Measurements from ENCODE around the gene ZNF264. TPM values are rescaled to one million over a fixed set of nuclear protein-coding genes. Genes with fewer than 3 reads are reported as not detected.

Gene ZNF264
- total and polyA plus RNA-seq, 2 of the 8 experiments (the other 6 are each of a cell fraction or from before 2014, with no cell fraction given) = 3.6 to 20.0 TPM

- Histone ChIP-seq H3K27me3 (replicated peaks in 1 of 4; ENCODE audit: control insufficient read depth in 3 of 4, extremely low read depth in 1 of 4, insufficient read depth in 3 of 4, low read length in 3 of 4) (no peaks in the 10 kb centered on the region), H2BK15ac (ENCODE audit: low read length) (no peak overlapping the region), H3K79me1 (ENCODE audit: low read depth, low read length) (peaks cover 3% of the 10 kb centered on the region; the same call in 1 of the 2 replicates), H2BK120ac (replicated peaks; ENCODE audit: low read depth, low read length) (no peak overlapping the region), H3K14ac (ENCODE audit: insufficient read length) (no peak overlapping the region), H3K4me1 (replicated peaks in 1 of 4; ENCODE audit: control insufficient read depth in 3 of 4, insufficient read depth in 4 of 4, low read length in 3 of 4) (no peaks in the 10 kb centered on the region), H3K9ac (replicated peaks in 1 of 4; ENCODE audit: extremely low read depth in 1 of 4, low read depth in 3 of 4, low read length in 3 of 4) (no peak overlapping the region), H4K5ac (ENCODE audit: insufficient read length, low read depth, low read length) (no peak overlapping the region), H3K23ac (ENCODE audit: insufficient read length) (no peak overlapping the region), H4K20me1 (replicated peaks in 1 of 2; ENCODE audit: control insufficient read depth in 1 of 2, insufficient read depth in 2 of 2, low read length in 2 of 2) (peaks cover 0 to 4% of the 10 kb centered on the region in 2 experiments), H3K18ac (ENCODE audit: extremely low read depth, low read length) (no peak overlapping the region), H2BK12ac (ENCODE audit: low read depth, low read length) (no peak overlapping the region), H3K4me3 (ENCODE audit: extremely low read depth in 1 of 4, insufficient read depth in 2 of 4, low read depth in 3 of 4, low read length in 4 of 4) (no peak overlapping the region), H2BK20ac (ENCODE audit: low read length) (no peak overlapping the region), H3K27ac (ENCODE audit: low read depth, low read length) (no peak overlapping the region), H2BK5ac (ENCODE audit: low read depth, low read length) (no peak overlapping the region), H3K56ac (replicated peaks; ENCODE audit: insufficient read length, low read depth, low read length) (no peak overlapping the region), H4K8ac (ENCODE audit: extremely low read depth, insufficient read depth, low read length) (no peak overlapping the region), H3K23me2 (ENCODE audit: low read depth, low read length) (no peaks in the 10 kb centered on the region), H3K4me2 (ENCODE audit: insufficient read depth in 1 of 2, low read depth in 2 of 2, low read length in 2 of 2) (no peak overlapping the region), H3K9me3 (ENCODE audit: insufficient read depth in 2 of 2, low read depth in 1 of 2, low read length in 1 of 2) (no peaks in the 10 kb centered on the region), H2AK5ac (ENCODE audit: low read depth, low read length) (no peak overlapping the region), H4K91ac (replicated peaks; ENCODE audit: insufficient read length, low read length) (no peak overlapping the region), H2AFZ (ENCODE audit: low read length) (no peak overlapping the region), H3K79me2 (ENCODE audit: control insufficient read depth in 1 of 2, insufficient read depth in 2 of 2, low read length in 2 of 2) (peaks cover 0 to 6% of the 10 kb centered on the region in 2 experiments; a peak in 1 of 4 replicates), H3K4ac (replicated peaks; ENCODE audit: insufficient read length, low read depth, low read length) (no peak overlapping the region), H3K36me3 (ENCODE audit: control insufficient read depth in 2 of 4, insufficient read depth in 4 of 4, low read length in 3 of 4) (peaks cover 0 to 21% (median 8%) of the 10 kb centered on the region in 4 experiments; a peak in 6 of 8 replicates)
- ChIA-PET POLR2A (ENCODE audit: partially characterized antibody) (interaction anchor here (1.0 to 2.1 kb wide), 2 partner anchors 19 to 233 kb away, joined by 3 to 5 read pairs; partner anchors contain the start of gene ZNF749), CTCF (ENCODE audit: partially characterized antibody) (interaction anchor here (0.6 to 1.1 kb wide), 4 partner anchors 9 to 1788 kb away, joined by 3 read pairs; no protein-coding TSS in a partner anchor)
- WGBS, 2 experiments (ENCODE audit: extremely low coverage in 1 of 2, insufficient coverage in 1 of 2, insufficient read length in 1 of 2, insufficient replicate concordance in 2 of 2, low coverage in 1 of 2, low lambda C conversion rate in 2 of 2, missing lambda C conversion rate in 1 of 2) = 92% methylated on average over 5 of the region's 5 CpGs; no CpG with 5 or more reads in 1 of the 2 experiments
- no peak for FAIRE-seq
- DNase-seq (ENCODE audit: low read depth in 1 of 2, low spot score in 2 of 2) = no peak
- no peak for TF ChIP-seq SIN3A (conservative IDR thresholded peaks at IDR 0.05 in 1 of 2, IDR thresholded peaks at IDR 0.05 in 1 of 2; ENCODE audit: low read depth in 1 of 2, low read length in 2 of 2)
- no peak for TF ChIP-seq CHD2 (IDR thresholded peaks at IDR 0.05; ENCODE audit: low read length)
- no peak for TF ChIP-seq EZH2 (IDR thresholded peaks at IDR 0.05; ENCODE audit: low read depth, low read length, severe bottlenecking)
- no peak for TF ChIP-seq JUND (IDR thresholded peaks at IDR 0.05; ENCODE audit: low read length)
- TF ChIP-seq ZNF274 (IDR thresholded peaks at IDR 0.05; ENCODE audit: borderline replicate concordance, extremely low read depth, low read length) = no peak
- TF ChIP-seq TAF7 (optimal IDR thresholded peaks at IDR 0.05; ENCODE audit: borderline replicate concordance, low read depth, low read length) = no peak
- TF ChIP-seq SAP30 (IDR thresholded peaks at IDR 0.05; ENCODE audit: insufficient read depth, insufficient replicate concordance, low read length) = no peak
- no peak for TF ChIP-seq BACH1 (IDR thresholded peaks at IDR 0.05; ENCODE audit: low read length)
- no peak for TF ChIP-seq USF2 (IDR thresholded peaks at IDR 0.05; ENCODE audit: low read length)
- no peak for TF ChIP-seq RXRA (IDR thresholded peaks at IDR 0.05; ENCODE audit: insufficient read depth, low read depth, low read length)
- TF ChIP-seq RFX5 (IDR thresholded peaks at IDR 0.05; ENCODE audit: borderline replicate concordance, low read depth, low read length) = no peak
- TF ChIP-seq EP300 (IDR thresholded peaks at IDR 0.05; ENCODE audit: borderline replicate concordance in 1 of 2, low read depth in 2 of 2, low read length in 2 of 2) = no peak
Observed at GRCh38 chr19:57202160-57202559, 10.9 kb downstream of the ZNF264 start.

Data from H1 (cell line).